Tibial nerve (tissue), 3 donors: Measurements from ENCODE around the gene NSUN4.

Experiments
- EP300 ChIP-seq, 2 donors: sonication (generic); formaldehyde crosslinking; IDR thresholded peaks; one replicate each; pipeline ENCODE4 v1.6.1; 2017; ENCODE audit warnings: antibody characterized with exemption in 2 of 2, mild to moderate bottlenecking in 1 of 2
- POLR2A ChIP-seq, 2 donors: fragments of 450-650 bp; IDR thresholded peaks; one replicate each; pipeline ENCODE4 v1.6.1; 2017; ENCODE audit warnings: antibody characterized with exemption in 2 of 2, mild to moderate bottlenecking in 2 of 2, moderate library complexity in 2 of 2

GRCh38 chr1:46406881-46407608 lies 66.4 kb downstream of the NSUN4 start:
- TF ChIP-seq EP300 (IDR thresholded peaks at IDR 0.05) (no peak), POLR2A (IDR thresholded peaks at IDR 0.05) (no peak)
